Cardiac fibroblast (primary cell): ENCODE results near the gene KIF19.

ENCODE experiments used
- DNase-seq, 2 donors: peaks; one replicate each; pipeline versions ENCODE4 v3.0.0 to v3.0.0-alpha.2; 2010; ENCODE audit warnings: low read depth in 2 of 2
- H3K4me3 ChIP-seq, 2 donors: replicated peaks in 1 of 2; 1 replicate in 1 of 2; 2 replicates in 1 of 2; pipeline ENCODE4 v1.5.1; 2011; ENCODE audit warnings: low read depth in 2 of 2, low read length in 2 of 2, mild to moderate bottlenecking in 2 of 2, moderate library complexity in 1 of 2
- CTCF ChIP-seq: IDR thresholded peaks from one replicate; pipeline ENCODE4 v1.5.1; 2011; ENCODE audit warnings: low read depth, mild to moderate bottlenecking, low read length, inconsistent platforms

The KIF19 gene

GRCh38 chr17:74336307-74336706 lies 10.3 kb downstream of the KIF19 start:
- no peak for TF ChIP-seq CTCF

GRCh38 chr17:74337834-74338500 lies 11.9 kb downstream of the KIF19 start:
- TF ChIP-seq CTCF = no peak
- DNase-seq = no peak
- H3K4me3 ChIP-seq = no peak overlapping the region

More at GRCh38 chr17:74336307-74336706, 10.3 kb downstream of the KIF19 start:
- no peak overlapping the region for H3K4me3 ChIP-seq
- DNase-seq = no peak

GRCh38 chr17:74339537-74340195 lies 13.6 kb downstream of the KIF19 start:
- DNase-seq = no peak
- no peak overlapping the region for H3K4me3 ChIP-seq
- TF ChIP-seq CTCF = no peak

- no peak for TF ChIP-seq CTCF
- no peak overlapping the region for H3K4me3 ChIP-seq
- DNase-seq = no peak
Observed at GRCh38 chr17:74340470-74341023, 14.5 kb downstream of the KIF19 start.

- TF ChIP-seq CTCF = no peak
- DNase-seq = no peak
- H3K4me3 ChIP-seq = no peak overlapping the region
Observed at GRCh38 chr17:74342224-74342623, 16.2 kb downstream of the KIF19 start.

GRCh38 chr17:74343121-74343520 lies 17.1 kb downstream of the KIF19 start:
- TF ChIP-seq CTCF = no peak
- H3K4me3 ChIP-seq = no peak overlapping the region

More at GRCh38 chr17:74343121-74343520, 17.1 kb downstream of the KIF19 start:
- no peak for DNase-seq
